ENCODE data around the gene KLF2.

The KLF2 gene

GRCh38 chr19:16306728-16307402 is 17.8 kb upstream of the KLF2 start:
- no peak for DNase-seq (ENCODE audit: extremely low read depth in 1 of 2, low read depth in 1 of 2)

GRCh38 chr19:16308081-16308480 is 16.5 kb upstream of the KLF2 start:
- no peak for DNase-seq (ENCODE audit: extremely low read depth in 1 of 2, low read depth in 1 of 2)

GRCh38 chr19:16309643-16310042 is 15.0 kb upstream of the KLF2 start:
- DNase-seq (ENCODE audit: extremely low read depth in 1 of 2, low read depth in 1 of 2), result no peak

GRCh38 chr19:16315825-16316505 is 8.7 kb upstream of the KLF2 start:
- DNase-seq (ENCODE audit: extremely low read depth in 1 of 2, low read depth in 1 of 2), result no peak

GRCh38 chr19:16316506-16316882 is 8.1 kb upstream of the KLF2 start:
- no peak for DNase-seq (ENCODE audit: extremely low read depth in 1 of 2, low read depth in 1 of 2)

- DNase-seq (ENCODE audit: extremely low read depth in 1 of 2, low read depth in 1 of 2), result no peak
These were observed 5.1 kb upstream of the KLF2 start for GRCh38 chr19:16319481-16319880.

GRCh38 chr19:16320987-16321386 is 3.6 kb upstream of the KLF2 start:
- no peak for DNase-seq (ENCODE audit: extremely low read depth in 1 of 2, low read depth in 1 of 2)

GRCh38 chr19:16325161-16325527 is 518 bp downstream of the KLF2 start:
- no peak for DNase-seq (ENCODE audit: extremely low read depth in 1 of 2, low read depth in 1 of 2)

GRCh38 chr19:16325641-16326400 is 1.2 kb downstream of the KLF2 start:
- no peak for DNase-seq (ENCODE audit: extremely low read depth in 1 of 2, low read depth in 1 of 2)

- no peak for DNase-seq (ENCODE audit: extremely low read depth in 1 of 2, low read depth in 1 of 2)
These were observed 2.0 kb downstream of the KLF2 start for GRCh38 chr19:16326401-16327168.

- no peak for DNase-seq (ENCODE audit: extremely low read depth in 1 of 2, low read depth in 1 of 2)
These were observed 2.5 kb downstream of the KLF2 start for GRCh38 chr19:16327169-16327475.

GRCh38 chr19:16327501-16327900 is 2.9 kb downstream of the KLF2 start:
- no peak for DNase-seq (ENCODE audit: extremely low read depth in 1 of 2, low read depth in 1 of 2)

GRCh38 chr19:16327911-16328823 is 3.5 kb downstream of the KLF2 start:
- DNase-seq (ENCODE audit: extremely low read depth in 1 of 2, low read depth in 1 of 2), result no peak

GRCh38 chr19:16328824-16329482 is 4.3 kb downstream of the KLF2 start:
- no peak for DNase-seq (ENCODE audit: extremely low read depth in 1 of 2, low read depth in 1 of 2)

GRCh38 chr19:16330368-16330801 is 5.8 kb downstream of the KLF2 start:
- peak; percentile 76 to 96 for DNase-seq (ENCODE audit: extremely low read depth in 1 of 2, low read depth in 1 of 2)

- no peak for DNase-seq (ENCODE audit: extremely low read depth in 1 of 2, low read depth in 1 of 2)
These were observed 6.4 kb downstream of the KLF2 start for GRCh38 chr19:16330806-16331690.

GRCh38 chr19:16333001-16333586 is 8.5 kb downstream of the KLF2 start:
- DNase-seq (ENCODE audit: extremely low read depth in 1 of 2, low read depth in 1 of 2), result no peak

- DNase-seq (ENCODE audit: extremely low read depth in 1 of 2, low read depth in 1 of 2), result no peak
These were observed 9.8 kb downstream of the KLF2 start for GRCh38 chr19:16334411-16334810.

All from stimulated activated CD8-positive, alpha-beta memory T cell treated with anti-CD3 and anti-CD28 coated beads, Interleukin-7, amount 100 ng/mL, for 48 hours (primary cell).